GM21786 (cell line): ENCODE measurements around the gene NEU4.
"Not testable (repeated sequence)": the region's sequence is repeated elsewhere in the genome, so short reads cannot be mapped to it uniquely, and the experiment has no call there.

Experiments used
- ATAC-seq: cut with Tn5 transposase; IDR thresholded peaks from one replicate; pipeline ENCODE4 v1.9.1; 2021; ENCODE audit not compliant: unreplicated experiment

The NEU4 gene

GRCh38 chr2:241775223-241776177, 33.5 kb upstream of the NEU4 start:
- no peak for ATAC-seq

GRCh38 chr2:241776336-241777169, 32.4 kb upstream of the NEU4 start, which contains the start of gene GAL3ST2:
Gene GAL3ST2, plus strand, starts transcription at chr2:241776822. Its CDS starts 134 bp downstream, at chr2:241776956.
- ATAC-seq: no peak

- ATAC-seq: no peak
Observed at GRCh38 chr2:241777170-241777685, 31.8 kb upstream of the NEU4 start.

- ATAC-seq: no peak
Observed at GRCh38 chr2:241777686-241778627, 31.0 kb upstream of the NEU4 start.

- no peak for ATAC-seq
Observed at GRCh38 chr2:241780939-241781569, 27.9 kb upstream of the NEU4 start.

GRCh38 chr2:241782053-241782452, 26.9 kb upstream of the NEU4 start:
- not testable (repeated sequence) for ATAC-seq

GRCh38 chr2:241788135-241788534, 20.9 kb upstream of the NEU4 start:
- ATAC-seq: no peak

GRCh38 chr2:241788572-241788971, 20.4 kb upstream of the NEU4 start:
- no peak for ATAC-seq

- not testable (repeated sequence) for ATAC-seq
Observed at GRCh38 chr2:241791385-241791784, 17.6 kb upstream of the NEU4 start.

GRCh38 chr2:241793385-241793784, 15.6 kb upstream of the NEU4 start:
- no peak for ATAC-seq

GRCh38 chr2:241794250-241794823, 14.7 kb upstream of the NEU4 start:
- ATAC-seq: no peak

GRCh38 chr2:241795021-241795999, 13.7 kb upstream of the NEU4 start:
- no peak for ATAC-seq

GRCh38 chr2:241796209-241796608, 12.8 kb upstream of the NEU4 start:
- no peak for ATAC-seq

- no peak for ATAC-seq
Observed at GRCh38 chr2:241796610-241797138, 12.3 kb upstream of the NEU4 start.

- no peak for ATAC-seq
Observed at GRCh38 chr2:241797441-241798080, 11.4 kb upstream of the NEU4 start.

- ATAC-seq: no peak
Observed at GRCh38 chr2:241798081-241798630, 10.8 kb upstream of the NEU4 start.
